HepG2 (cell line): ENCODE data around the gene CHN2. TPM values are rescaled to one million over a fixed set of nuclear protein-coding genes. Genes with fewer than 3 reads are reported as not detected.

Experiments
- ATAC-seq: fragments of 200-7000 bp; cut with Tn5 transposase; 3 replicates; pipeline ENCODE4 v1.9.1; 2020; ENCODE audit warnings: mild to moderate bottlenecking, moderate library complexity
- BruUV-seq: library from RNA; stranded (reverse); fragments of 400-500 nt; replicated peaks from 2 replicates; lab custom pipeline; 2021; lab: Mats Ljungman, UMichigan
- CTCF ChIA-PET: fragments of 300-600 bp; formaldehyde crosslinking; extraction: SDS; loops from one replicate; lab custom pipeline; 2021; ENCODE audit warnings: low total read pairs, inconsistent platforms, low intra/inter-chr PET ratio; lab: Yijun Ruan, JAX
- POLR2A ChIA-PET: fragments of 350-600 bp; sonication (Branson Sonifier 250); formaldehyde crosslinking; loops from one replicate; lab custom pipeline; 2020; ENCODE audit warnings: antibody characterized with exemption, inconsistent platforms; lab: Yijun Ruan, JAX
- DNase-seq: peaks from one replicate; pipeline ENCODE4 v3.0.0-alpha.2; 2015; ENCODE audit warnings: low spot score
- FAIRE-seq: peaks from 3 replicates; lab custom pipeline; 2011; peaks lifted over from hg19 to GRCh38; lab: Jason Lieb, UNC
- H2AFZ ChIP-seq: one replicate; pipeline ENCODE4 v1.6.1; 2011; ENCODE audit warnings: low read length, inconsistent platforms
- H3K27ac ChIP-seq: fragments of 300-600 bp; 3 replicates; pipeline ENCODE4 v1.8.0; 2011; ENCODE audit warnings: mixed run types, mild to moderate bottlenecking, mixed read lengths, low read length, inconsistent platforms; ENCODE audit not compliant: insufficient read depth; ENCODE audit errors: extremely low read length
- H3K27me3 ChIP-seq, 2 experiments: fragments of 200-600 bp in 1 of 2; 2 replicates in 1 of 2; 3 replicates in 1 of 2; pipeline versions ENCODE4 v1.6.0 to v1.8.0; 2011; ENCODE audit warnings: low read length in 2 of 2, mild to moderate bottlenecking in 2 of 2, moderate library complexity in 2 of 2, inconsistent platforms in 1 of 2; ENCODE audit not compliant: insufficient read depth in 2 of 2, control insufficient read depth in 1 of 2
- H3K36me3 ChIP-seq, 2 experiments: fragments of 200-600 bp in 1 of 2; replicated peaks in 1 of 2; 2 replicates in 1 of 2; 3 replicates in 1 of 2; pipeline versions ENCODE4 v1.5.1 to v1.8.0; 2011; ENCODE audit warnings: low read length in 2 of 2, inconsistent platforms in 1 of 2; ENCODE audit not compliant: insufficient read depth in 2 of 2, control insufficient read depth in 1 of 2
- H3K4me1 ChIP-seq: 2 replicates; pipeline ENCODE4 v1.5.1; 2012; ENCODE audit warnings: low read length, inconsistent platforms; ENCODE audit not compliant: insufficient read depth
- H3K4me2 ChIP-seq: 2 replicates; pipeline ENCODE4 v1.6.0; 2011; ENCODE audit warnings: low read depth, low read length, inconsistent platforms
- H3K4me3 ChIP-seq, 3 experiments: fragments of 200-600 bp in 1 of 3; sonication (generic), shearing (Covaris generic) in 1 of 3; replicated peaks in 1 of 3; 2 replicates each; pipeline ENCODE4 v1.5.1; 2011 to 2016; ENCODE audit warnings: low read length in 3 of 3, inconsistent platforms in 2 of 3, low read depth in 2 of 3, mild to moderate bottlenecking in 2 of 3, control low read depth in 1 of 3, mixed read lengths in 1 of 3; ENCODE audit not compliant: insufficient read depth in 1 of 3
- H3K79me2 ChIP-seq: one replicate; pipeline ENCODE4 v1.6.1; 2011; ENCODE audit warnings: low read length, inconsistent platforms; ENCODE audit not compliant: insufficient read depth
- H3K9ac ChIP-seq: 2 replicates; pipeline ENCODE4 v1.6.0; 2011; ENCODE audit warnings: mild to moderate bottlenecking, low read depth, low read length, inconsistent platforms; ENCODE audit not compliant: insufficient read depth
- H3K9me3 ChIP-seq: 2 replicates; pipeline ENCODE4 v1.5.1; 2012; ENCODE audit warnings: mild to moderate bottlenecking, low read length
- H4K20me1 ChIP-seq: 2 replicates; pipeline ENCODE4 v1.6.0; 2011; ENCODE audit warnings: inconsistent platforms, mild to moderate bottlenecking, low read length, moderate library complexity; ENCODE audit not compliant: insufficient read depth
- ATM ChIP-seq: fragments of 450-650 bp; IDR thresholded peaks from 2 replicates; pipeline ENCODE4 v1.7.1; 2017; ENCODE audit warnings: mild to moderate bottlenecking, borderline replicate concordance
- CEBPB ChIP-seq: IDR thresholded peaks from 2 replicates; pipeline ENCODE4 v1.6.1; 2011; ENCODE audit warnings: low read depth, low read length, improper control_type of control experiment, borderline replicate concordance
- LCORL ChIP-seq, 2 experiments: fragments of 450-650 bp in 1 of 2; sonication (generic) in 1 of 2; formaldehyde crosslinking in 1 of 2; IDR thresholded peaks; 2 replicates each; pipeline versions ENCODE4 v1.5.0 to v1.6.1; 2017 to 2020; ENCODE audit warnings: antibody characterized with exemption in 1 of 2, missing genetic modification reagents in 1 of 2
- NR2F2 ChIP-seq: IDR thresholded peaks from 2 replicates; pipeline ENCODE4 v1.6.1; 2012; ENCODE audit warnings: low read depth, inconsistent platforms, borderline replicate concordance
- PREB ChIP-seq: sonication (generic); formaldehyde crosslinking; IDR thresholded peaks from 2 replicates; pipeline ENCODE4 v1.4.0; 2020; ENCODE audit warnings: missing genetic modification reagents
- RNF219 ChIP-seq: sonication (generic); formaldehyde crosslinking; IDR thresholded peaks from 2 replicates; pipeline ENCODE4 v1.5.0; 2020; ENCODE audit warnings: mild to moderate bottlenecking, missing genetic modification reagents
- THAP11 ChIP-seq: IDR thresholded peaks from 2 replicates; pipeline ENCODE4 v1.6.1; 2016; ENCODE audit warnings: missing biosample characterization, missing genetic modification reagents
- ZBTB20 ChIP-seq: sonication (generic); formaldehyde crosslinking; IDR thresholded peaks from 2 replicates; pipeline ENCODE4 v1.8.1; 2023; ENCODE audit warnings: missing genetic modification reagents, low read depth, mild to moderate bottlenecking, borderline replicate concordance
- ZNF512 ChIP-seq: sonication (generic); formaldehyde crosslinking; IDR thresholded peaks from 2 replicates; pipeline ENCODE4 v1.4.0; 2020; ENCODE audit warnings: mild to moderate bottlenecking, missing genetic modification reagents
- ZNF598 ChIP-seq: sonication (generic); formaldehyde crosslinking; IDR thresholded peaks from 2 replicates; pipeline ENCODE4 v1.5.1; 2020; ENCODE audit warnings: mild to moderate bottlenecking, missing genetic modification reagents, borderline replicate concordance
- ZNF660 ChIP-seq: sonication (generic); formaldehyde crosslinking; IDR thresholded peaks from 2 replicates; pipeline ENCODE4 v1.5.1; 2020; ENCODE audit warnings: mild to moderate bottlenecking, low read depth, missing genetic modification reagents, borderline replicate concordance
- ZNF780A ChIP-seq: sonication (generic); formaldehyde crosslinking; IDR thresholded peaks from 2 replicates; pipeline ENCODE4 v1.8.0; 2022; ENCODE audit warnings: mild to moderate bottlenecking, missing genetic modification reagents, moderate library complexity
- WGBS: methylation state at CpG from one replicate; pipeline ENCODE4 v1.1.6; 2017; ENCODE audit warnings: low lambda C conversion rate; 5-methylcytosine and 5-hydroxymethylcytosine counted together
- in situ Hi-C: cut with HindIII; loops from 2 replicates; pipeline ENCODE4 v1.10.0; 2017; ENCODE audit warnings: low pct_unique_long_range_greater_than_20kb; ENCODE audit not compliant: extremely low pct_ligation_motif_present
- intact Hi-C: fragments of 100-400 bp; cut with micrococcal nuclease; formaldehyde crosslinking; loops from one replicate; pipeline ENCODE4 v1.10.0; 2022; ENCODE audit not compliant: unreplicated experiment
- polyA plus RNA-seq, 8 experiments: library from polyadenylated mRNA; depleted of rRNA in 3 of 8; stranded (reverse) in 7 of 8; unstranded in 1 of 8; fragments of >200 nt; fragmentation: Illumina TruSeq in 4 of 8; extraction: Trizol in 4 of 8; gene quantifications; 2 replicates each; pipeline versions ENCODE4 v1.2.1 to v1.2.3, GENCODE V29; 2011 to 2016; ENCODE audit warnings: low read depth in 4 of 8, missing spikeins in 1 of 8, mixed read lengths in 1 of 8; ENCODE audit not compliant: insufficient read depth in 1 of 8
- total RNA-seq, 5 experiments: library from RNA; depleted of rRNA; stranded (reverse); fragments of >200 nt; fragmentation: Illumina TruSeq; extraction: Trizol; gene quantifications; 2 replicates each; pipeline ENCODE4 v1.2.3, GENCODE V29; 2016; ENCODE audit warnings: low read depth in 1 of 5

CHN2 gene
- total and polyA plus RNA-seq, 2 of the 13 experiments (the other 11 are each of a cell fraction or from before 2014, with no cell fraction given), result 23.5 to 30.5 TPM

GRCh38 chr7:29464753-29465152 is 270.2 kb downstream of the CHN2 start (continued):
- no peak for TF ChIP-seq ZNF512 (CRISPR knock-in tag)
- no peak for TF ChIP-seq ATM
- no peak for TF ChIP-seq ZBTB20 (CRISPR knock-in tag)
- no peak for TF ChIP-seq PREB
- TF ChIP-seq ZNF598 (CRISPR knock-in tag), result no peak
- TF ChIP-seq RNF219, result no peak

GRCh38 chr7:29467193-29467926 is 272.8 kb downstream of the CHN2 start:
- Histone ChIP-seq H2AFZ (no peak overlapping the region), H4K20me1 (no peaks in the 10 kb centered on the region), H3K4me1 (peaks cover 61% of the 10 kb centered on the region), H3K79me2 (no peaks in the 10 kb centered on the region), H3K4me2 (no peak overlapping the region), H3K36me3 (peaks cover 6 to 16% of the 10 kb centered on the region in 2 experiments; a peak in 4 of 5 replicates), H3K4me3 (no peak overlapping the region), H3K9ac (no peak overlapping the region), H3K27me3 (no peaks in the 10 kb centered on the region), H3K9me3 (no peaks in the 10 kb centered on the region), H3K27ac (no peak overlapping the region)
- in situ Hi-C loops (no loop called here), intact Hi-C loops (no loop called here)
- FAIRE-seq, result no peak
- 92% methylated on average over 5 of the region's 5 CpGs for WGBS
- peak; percentile 54; the same call in 1 of the 3 replicates for ATAC-seq
- DNase-seq, result no peak
- CTCF ChIA-PET, result no interaction called here
- POLR2A ChIA-PET, result no interaction called here
- BruUV-seq, result no TSS peak
- TF ChIP-seq LCORL (IDR thresholded peaks at IDR 0.05) (no peak), LCORL (CRISPR knock-in tag; IDR thresholded peaks at IDR 0.05) (0 out of 2 replicates have a peak, but pooled peaks have one; percentile 18), THAP11 (CRISPR knock-in tag) (no peak), ZNF660 (CRISPR knock-in tag) (no peak), CEBPB (peak; percentile 49; the same call in 1 of the 2 replicates), NR2F2 (no peak), ZNF780A (CRISPR knock-in tag) (no peak)
